Measurements from ENCODE around the gene STIP1.
"Not testable (repeated sequence)": the region's sequence is repeated elsewhere in the genome, so short reads cannot be mapped to it uniquely, and the experiment has no call there.

STIP1 gene

GRCh38 chr11:64161037-64161436, 24.9 kb upstream of the STIP1 start:
- DNase-seq: no peak

- DNase-seq: not testable (repeated sequence)
These were observed 23.2 kb upstream of the STIP1 start for GRCh38 chr11:64162769-64163168.

GRCh38 chr11:64163951-64164350, 22.0 kb upstream of the STIP1 start:
- no peak for DNase-seq

GRCh38 chr11:64164392-64165312, 21.3 kb upstream of the STIP1 start:
- DNase-seq: peak in 1 of 2 experiments; percentile 52

- peak in 1 of 2 experiments; percentile 65 for DNase-seq
These were observed 20.5 kb upstream of the STIP1 start for GRCh38 chr11:64165481-64165841.

DNA sequence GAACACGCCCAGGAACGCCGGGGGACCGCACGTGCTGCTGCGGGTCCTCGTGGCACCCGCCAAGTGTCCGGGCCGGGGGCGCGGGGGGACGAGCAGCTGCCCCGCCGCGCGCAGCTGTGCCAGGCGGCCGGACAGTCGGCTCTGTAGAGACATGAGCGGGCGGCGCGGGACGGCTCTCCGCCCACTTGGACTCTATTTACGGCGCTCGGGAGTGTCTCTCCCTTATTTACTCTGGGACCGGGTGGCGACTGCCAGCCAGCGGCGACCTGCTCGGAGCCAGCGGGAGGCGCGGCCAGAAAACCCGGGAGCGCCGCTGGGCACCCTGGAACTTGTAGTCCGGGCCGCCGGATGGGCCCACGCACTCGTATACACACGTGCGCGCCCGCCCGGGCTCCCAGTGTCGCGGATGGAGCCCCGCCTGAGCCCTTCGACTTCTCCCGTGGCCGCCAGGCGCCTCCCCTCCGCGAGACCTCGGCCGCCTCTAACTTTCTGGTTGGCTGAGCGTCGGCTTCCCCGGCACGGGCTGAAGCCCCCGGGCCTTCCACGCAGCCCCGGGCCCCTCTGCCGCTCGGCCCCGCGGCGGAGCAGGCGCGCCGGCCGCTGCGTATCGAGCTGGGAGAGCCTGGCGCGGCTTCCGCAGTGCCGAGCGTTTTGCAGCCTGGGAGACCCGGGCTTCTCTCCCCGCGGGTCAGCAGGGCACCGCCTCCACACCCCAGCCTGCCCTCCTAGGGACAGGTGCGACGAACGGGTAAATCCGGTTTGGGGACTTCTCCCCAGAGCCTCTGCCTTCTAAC, 19.9 kb upstream of the STIP1 start, which contains the start of gene MACROD1:
Gene MACROD1, minus strand, starts transcription at position 272 of the 794 bp plus-strand sequence. Its CDS starts 119 bp downstream, at position 153.
- peak; percentile 87 to 98 for DNase-seq

GRCh38 chr11:64170419-64170818, 15.6 kb upstream of the STIP1 start:
- no peak for DNase-seq

DNA sequence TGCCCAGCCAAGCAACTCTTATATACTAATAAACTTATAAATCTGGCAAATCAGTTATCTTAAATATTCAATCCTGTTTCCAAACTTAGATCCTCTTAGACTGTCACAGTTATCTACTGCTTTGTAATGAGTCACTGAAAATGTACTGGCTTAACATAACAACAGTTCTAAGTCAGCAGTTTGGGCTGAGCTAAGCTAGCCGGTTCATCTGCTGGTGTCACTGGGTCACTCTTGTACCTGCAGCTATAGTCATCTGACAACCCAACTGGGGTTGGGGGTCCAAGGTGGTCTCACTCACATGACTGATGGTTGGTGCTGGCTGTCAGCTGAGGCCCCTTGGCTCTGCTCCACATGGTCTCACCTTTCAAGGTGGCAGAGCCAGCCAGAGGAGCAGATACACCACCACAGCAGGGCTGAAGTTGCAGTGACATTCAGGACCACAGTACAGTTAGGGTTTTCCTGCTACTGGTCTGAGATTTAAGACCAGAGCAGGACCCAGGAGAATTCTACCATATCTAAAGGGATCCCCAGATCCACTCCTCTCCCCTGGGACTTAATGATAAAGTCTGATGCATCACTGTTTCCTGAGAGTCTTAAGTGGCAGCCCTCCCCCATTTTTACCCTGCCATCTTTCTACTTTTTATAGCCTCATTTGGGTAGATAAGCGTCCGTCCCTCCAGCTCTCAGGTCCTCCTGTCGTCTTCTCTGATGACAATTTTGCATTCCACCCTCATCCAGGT, 12.2 kb upstream of the STIP1 start:
- DNase-seq: no peak

GRCh38 chr11:64176751-64177150, 9.2 kb upstream of the STIP1 start:
- no peak for DNase-seq

DNA sequence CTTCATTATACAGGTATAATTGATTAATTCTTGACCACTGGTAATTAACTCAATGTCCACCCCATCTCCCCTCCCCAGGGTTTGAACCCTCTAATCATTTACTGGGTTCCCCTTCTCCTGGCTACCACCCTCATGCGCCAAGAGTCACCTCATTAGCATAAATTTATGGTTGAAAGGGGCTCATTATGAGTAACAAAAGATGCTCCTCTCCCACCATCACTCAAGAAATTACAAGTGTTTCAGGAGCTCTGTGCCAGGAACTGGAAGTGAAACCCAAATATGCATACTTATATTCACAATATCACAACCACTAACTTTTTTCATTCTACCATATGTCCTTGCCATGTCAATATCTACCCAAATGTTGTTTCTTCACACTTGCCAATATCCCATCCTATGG, 7.8 kb upstream of the STIP1 start:
- DNase-seq: no peak

DNA sequence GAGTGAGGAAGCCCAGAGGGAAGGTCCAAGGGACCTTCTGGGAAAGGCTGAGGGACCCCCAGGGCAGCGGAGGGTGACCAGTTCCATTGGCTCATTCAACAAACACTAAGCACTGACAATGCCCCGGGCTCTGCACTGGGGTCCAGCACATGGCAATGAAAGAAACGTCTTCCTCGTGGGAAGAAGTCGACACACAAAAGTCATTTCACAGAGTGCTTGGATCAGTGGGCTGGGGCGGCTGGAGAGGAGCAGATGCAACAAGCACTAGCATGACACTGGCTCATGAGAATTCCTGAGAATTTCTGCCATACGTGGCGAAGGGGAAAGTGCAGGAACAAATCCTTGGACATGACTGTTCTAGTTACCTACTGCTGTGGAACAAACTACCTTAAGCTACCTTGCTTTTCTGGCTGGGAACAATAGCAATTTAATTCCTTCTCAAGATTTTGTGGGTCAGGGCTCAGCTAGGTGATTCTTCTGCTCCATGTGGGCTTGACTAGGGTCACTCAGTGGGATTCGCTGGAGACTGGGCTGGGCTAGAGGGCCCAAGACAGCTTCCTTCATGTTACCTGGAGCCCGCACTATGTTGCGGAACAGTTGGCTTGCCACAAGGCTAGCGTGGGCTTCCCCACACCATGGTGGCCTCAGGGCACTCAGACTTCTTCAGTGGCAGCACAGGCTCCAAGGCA, 6.9 kb upstream of the STIP1 start:
- no peak for DNase-seq

DNA sequence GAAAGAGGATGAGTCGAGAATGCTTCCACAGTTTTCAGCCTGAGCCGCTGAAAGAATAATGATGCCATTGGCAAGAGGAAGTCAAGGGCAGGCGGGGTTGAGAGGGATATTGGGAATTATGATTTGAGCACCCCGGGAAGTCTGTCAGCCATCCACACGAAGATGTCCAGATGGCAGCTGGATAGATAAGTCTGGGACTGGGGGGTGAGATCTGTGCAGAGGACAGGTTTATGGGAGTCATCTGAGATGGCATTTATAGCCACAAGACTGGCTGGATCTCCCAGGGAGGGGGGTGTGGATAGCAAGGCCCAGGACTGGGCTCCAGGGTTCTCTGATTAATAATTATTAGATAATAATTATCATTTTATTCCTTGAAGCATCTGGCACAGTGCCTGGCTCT, 5.1 kb upstream of the STIP1 start:
- no peak for DNase-seq

- DNase-seq: peak; percentile 43 to 85
These were observed 4.2 kb upstream of the STIP1 start for GRCh38 chr11:64181506-64182411.

GRCh38 chr11:64183890-64184289, 2.1 kb upstream of the STIP1 start:
- no peak for DNase-seq

DNA sequence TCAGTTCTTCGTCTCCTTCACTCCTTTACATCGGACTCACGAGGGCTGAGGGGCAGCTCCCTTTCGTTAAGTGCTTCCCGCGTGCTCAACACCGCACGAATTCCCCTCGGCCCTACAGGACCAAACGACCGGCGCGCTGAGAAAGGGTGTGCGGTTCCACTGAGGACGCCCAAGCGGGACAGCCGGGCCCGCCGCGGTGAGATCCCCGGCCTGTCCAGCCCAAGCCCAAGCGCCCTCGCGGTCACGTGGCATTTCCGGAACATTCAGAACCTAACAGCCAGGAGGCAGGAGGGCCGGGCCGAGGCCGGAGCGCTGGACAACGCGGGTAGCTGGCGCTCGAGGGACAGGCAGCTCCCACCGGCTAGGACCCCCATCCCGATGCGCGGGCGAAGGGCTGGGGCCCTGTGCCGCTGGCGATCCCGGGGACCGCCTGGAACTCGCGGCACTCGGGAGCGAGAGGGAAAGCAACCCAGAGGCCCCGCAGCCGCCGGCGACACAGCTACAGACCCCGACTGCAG, 737 bp upstream of the STIP1 start:
- peak; percentile 68 to 89 for DNase-seq

- DNase-seq: peak in 1 of 2 experiments; percentile 46
These were observed 658 bp downstream of the STIP1 start for GRCh38 chr11:64186492-64187165.

GRCh38 chr11:64192434-64192833, 6.5 kb downstream of the STIP1 start:
- DNase-seq: no peak

GRCh38 chr11:64196626-64197025, 10.7 kb downstream of the STIP1 start:
- DNase-seq: no peak

DNA sequence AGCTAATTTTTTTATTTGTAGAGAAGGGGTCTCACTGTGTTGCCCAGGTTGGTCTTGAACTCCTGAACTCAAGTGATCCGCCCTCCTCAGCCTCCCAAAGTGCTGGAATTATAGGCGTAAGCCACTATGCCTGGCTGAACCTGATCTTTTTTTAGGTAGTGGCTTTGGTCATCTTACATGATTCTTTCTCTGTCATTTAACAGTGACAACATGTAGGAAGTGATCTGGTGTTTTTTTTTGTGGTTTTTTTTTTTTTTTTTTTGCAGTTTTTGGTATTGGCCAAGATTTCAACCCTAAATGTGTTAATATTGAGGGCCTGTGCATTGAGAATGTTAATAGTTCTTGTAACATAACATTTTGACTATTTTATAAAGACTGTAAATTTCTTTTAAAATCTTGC, 12.5 kb downstream of the STIP1 start:
- no peak for DNase-seq

DNA sequence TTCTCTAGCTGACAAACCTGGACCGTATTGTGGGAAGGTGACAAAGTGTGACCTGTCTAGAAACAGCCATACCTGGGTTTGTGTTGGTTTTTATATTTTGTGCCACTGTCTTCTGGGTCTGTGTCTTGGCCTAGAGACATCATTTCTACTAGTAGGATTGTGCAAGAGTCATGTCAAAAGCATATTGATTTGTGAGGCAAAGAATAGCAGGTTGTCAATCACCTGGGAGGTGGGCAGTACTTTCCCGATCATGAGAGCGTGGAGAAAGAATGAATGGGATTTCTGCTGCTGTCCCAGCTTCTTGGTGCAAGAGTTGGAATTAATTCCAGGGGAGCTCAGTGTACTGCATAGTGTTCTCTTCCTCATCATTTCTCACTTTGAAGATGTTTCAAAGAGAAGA, 15.6 kb downstream of the STIP1 start:
- no peak for DNase-seq

DNA sequence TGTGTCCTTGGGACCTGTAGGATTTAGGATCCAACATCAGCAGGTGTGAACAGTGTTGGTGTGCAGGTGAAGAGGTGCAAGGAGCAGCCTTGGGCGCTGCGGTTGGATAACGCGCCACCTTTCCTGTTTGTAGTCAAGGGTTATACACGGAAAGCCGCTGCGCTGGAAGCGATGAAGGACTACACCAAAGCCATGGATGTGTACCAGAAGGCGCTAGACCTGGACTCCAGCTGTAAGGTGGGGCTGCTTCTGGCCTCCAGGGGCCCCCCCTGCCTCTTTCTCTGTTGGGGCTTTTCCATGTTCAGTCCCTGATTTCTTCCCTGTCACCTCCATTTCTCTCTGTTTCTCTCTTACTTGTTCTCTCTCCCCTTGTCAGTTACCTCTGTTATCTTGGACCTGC, 17.0 kb downstream of the STIP1 start:
- DNase-seq: no peak

Measured in NCI-H526 (cell line).